HG03558 (cell line): ENCODE results near the gene ABCA10.
"Not testable (repeated sequence)": the region's sequence is repeated elsewhere in the genome, so short reads cannot be mapped to it uniquely, and the experiment has no call there.

Experiments
- ATAC-seq: cut with Tn5 transposase; IDR thresholded peaks from one replicate; pipeline ENCODE4 v1.9.1; 2021; ENCODE audit warnings: moderate number of reproducible peaks; ENCODE audit not compliant: unreplicated experiment; ENCODE audit errors: extremely low read depth

ABCA10 gene

DNA sequence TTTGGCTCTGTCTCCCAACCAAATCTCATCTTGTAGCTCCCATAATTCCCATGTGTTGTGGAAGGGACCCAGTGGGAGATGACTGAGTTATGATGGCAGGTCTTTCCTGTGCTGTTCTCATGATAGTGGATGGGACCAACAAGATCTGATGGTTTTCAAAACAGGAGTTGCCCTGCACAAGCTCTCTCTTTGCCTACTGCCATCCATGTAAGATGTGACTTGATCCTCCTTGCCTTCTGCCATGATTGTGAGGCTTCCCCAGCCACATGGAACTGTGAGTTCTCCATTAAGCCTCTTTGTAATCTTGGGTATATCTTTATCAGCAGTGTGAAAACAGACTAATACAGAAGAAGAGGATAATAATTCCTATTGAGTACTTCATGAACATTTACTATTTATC lies 60.0 kb downstream of the ABCA10 start:
- ATAC-seq: not testable (repeated sequence)

DNA sequence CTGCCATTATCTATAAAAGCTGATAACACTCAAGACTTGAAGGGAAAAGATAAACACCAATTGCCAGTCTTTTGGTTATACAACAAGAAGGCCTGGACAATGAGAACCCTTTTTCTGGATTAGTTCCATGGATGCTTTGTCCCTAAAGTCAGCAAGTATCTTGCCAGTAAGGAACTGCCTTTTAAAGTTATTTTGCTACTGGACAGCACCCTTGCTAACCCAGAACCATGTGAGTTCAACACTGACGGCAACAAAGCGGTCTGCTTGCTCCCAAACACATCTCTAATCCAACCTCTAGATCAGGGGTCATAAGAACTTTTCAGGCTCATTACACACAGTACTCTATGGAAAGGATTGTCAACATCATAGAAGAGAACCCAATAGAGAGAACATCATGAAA lies 61.7 kb downstream of the ABCA10 start:
- no peak for ATAC-seq

DNA sequence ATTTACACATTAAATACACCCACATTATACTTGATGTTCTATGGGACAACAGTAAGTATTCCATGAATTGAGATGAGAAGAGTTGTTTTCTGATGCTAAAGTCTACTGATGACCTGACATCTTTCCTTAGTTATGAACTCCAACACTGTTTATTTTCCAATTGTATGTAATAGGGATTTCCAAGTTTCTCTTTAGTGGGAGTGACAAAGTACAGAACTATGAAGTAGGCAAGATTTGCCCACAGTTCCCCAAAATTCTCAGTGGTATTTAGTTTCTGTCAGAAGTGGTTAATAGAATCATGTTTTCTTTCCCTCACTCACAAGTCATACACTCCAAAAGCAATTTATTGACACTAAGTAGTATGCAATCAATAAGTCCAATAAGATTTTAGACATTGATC lies 64.4 kb downstream of the ABCA10 start:
- ATAC-seq: no peak

DNA sequence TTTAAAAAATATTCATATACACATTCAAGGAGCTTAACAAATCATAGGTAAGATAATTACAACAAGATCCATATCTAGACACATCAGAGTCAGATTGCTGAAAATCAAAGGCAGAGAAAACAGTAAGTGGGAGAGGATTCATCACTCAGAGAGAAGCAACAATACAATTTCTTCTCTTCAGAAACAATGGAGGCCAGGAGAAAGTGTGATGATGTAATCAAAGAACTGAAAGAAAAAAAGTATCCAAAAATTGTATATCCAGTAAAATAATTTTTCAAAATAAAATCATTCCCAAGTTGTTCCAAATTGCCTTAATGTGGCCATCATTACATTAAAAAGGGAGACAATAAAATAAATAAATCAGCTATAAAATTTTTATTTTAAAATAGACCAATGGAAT lies 69.2 kb downstream of the ABCA10 start:
- no peak for ATAC-seq

DNA sequence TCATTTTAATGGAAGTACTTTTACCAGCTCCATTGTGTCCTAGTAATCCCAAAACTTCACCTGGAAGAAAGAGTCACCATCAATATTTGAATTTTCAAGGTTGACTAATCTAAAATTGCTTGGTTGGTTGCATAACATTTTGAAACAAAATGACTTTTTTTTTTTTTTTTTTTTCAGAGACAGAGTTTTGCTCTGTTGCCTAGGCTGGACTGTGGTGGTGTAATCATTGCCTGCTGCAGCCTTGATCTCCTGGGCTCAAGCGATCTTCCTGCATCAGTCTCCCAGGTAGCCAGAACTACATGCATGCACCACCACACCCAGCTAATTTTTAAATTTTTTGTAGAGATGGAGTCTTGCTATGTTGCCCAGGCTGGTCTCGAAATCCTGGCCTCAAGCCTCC lies 74.4 kb downstream of the ABCA10 start:
- ATAC-seq: no peak

DNA sequence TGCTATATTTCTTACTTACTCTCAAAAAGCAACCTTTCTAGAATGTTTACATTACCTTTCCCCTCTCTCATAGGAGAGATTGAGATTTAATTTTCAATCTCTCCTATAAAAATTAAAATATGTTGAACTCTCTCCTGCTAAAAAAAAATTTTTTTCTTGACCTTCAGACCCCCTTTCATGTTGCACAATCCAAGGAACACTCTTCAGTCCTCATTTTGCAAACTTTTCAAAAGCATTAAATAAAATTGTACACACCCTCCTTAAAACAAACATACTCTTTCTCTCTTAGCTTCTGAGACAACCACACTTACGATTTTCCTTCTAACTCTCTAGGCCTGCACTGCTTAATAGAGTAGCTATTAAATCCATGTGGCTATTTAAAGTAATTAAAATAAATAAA lies 78.3 kb downstream of the ABCA10 start:
- no peak for ATAC-seq

DNA sequence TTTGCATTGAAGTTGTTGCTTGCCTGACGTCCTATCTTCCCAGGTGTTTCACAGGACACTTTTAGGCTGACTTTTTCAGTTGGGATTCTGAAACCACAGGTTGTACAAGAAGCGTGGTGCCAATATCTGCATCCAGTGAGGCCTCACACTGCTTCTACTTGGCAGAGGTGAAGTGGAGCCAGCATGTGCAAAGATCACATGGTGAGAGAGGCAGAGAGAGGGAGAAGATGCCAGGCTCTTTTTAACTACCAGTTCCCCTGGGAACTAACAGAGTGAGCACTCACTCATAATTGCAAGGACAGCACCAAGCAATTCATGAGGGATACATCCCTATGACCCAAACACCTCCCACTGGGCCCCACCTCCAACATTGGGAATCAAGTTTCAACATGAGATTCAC lies 81.2 kb downstream of the ABCA10 start:
- ATAC-seq: no peak

DNA sequence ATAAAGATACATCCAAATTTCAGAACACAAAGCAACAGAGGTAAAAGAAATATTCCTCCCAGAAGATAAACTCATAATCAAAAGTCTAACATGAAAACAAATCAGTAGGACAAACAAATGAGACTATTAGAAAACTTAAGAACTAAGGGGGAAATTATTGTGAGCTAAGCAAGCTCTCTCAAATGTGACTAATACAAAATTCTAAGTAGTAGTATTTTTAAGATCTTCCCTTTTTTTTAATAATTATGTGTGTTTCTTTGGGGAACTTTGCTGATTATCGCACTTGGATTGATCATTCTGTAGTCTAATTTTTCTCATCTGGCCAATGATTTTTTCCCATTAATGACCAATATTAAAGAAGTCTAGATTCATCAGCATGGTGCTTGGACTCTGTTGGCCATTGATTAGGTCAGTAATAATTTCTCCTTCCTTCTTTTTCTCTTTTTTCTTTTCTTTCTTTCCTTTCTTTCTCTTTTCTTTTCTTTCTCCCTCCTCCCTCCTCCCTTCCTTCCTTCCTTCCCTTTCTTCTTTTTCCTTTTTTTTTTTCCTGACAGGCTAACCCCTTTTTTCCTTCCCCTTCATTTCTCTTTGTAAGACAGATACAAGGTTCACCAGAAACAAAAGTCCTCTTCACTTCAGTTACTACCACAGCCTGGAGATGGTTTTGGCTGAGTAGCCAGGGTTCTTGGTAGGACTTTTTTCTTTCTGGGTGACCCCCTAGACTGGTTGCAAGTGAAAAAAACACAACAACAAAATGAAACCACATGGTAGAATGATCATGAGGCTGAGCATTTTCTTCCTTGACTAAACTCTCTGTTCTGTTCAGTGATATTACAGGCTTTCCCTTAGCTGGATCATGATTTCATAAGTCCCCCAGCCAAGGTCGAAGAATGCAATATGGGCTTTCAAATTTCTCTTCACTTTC lies 84.0 kb downstream of the ABCA10 start:
- ATAC-seq: no peak

DNA sequence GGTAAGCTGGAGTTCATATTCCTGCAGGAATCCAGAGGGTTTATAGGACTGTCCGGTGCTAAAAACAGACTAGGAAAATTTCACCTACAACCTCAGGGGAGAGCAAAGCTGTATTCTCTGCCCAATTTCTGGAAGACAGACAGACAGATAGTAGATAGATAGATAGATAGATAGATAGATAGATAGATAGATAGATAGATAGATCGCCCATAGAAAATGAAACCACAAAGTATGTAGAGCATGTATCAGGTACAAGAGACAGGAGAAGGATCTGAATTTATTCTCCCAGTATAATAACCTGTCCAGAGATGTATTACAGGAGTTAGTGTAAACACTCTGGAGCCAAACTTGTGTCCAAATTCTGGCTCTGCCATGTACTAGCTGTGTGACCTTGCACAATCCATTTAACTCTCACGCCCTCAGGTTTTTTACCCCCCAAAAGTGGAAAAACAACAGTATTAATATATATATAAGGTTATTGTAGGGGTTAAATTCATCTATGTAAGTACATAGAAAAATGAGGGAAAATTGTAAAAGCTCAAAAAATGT lies 84.9 kb downstream of the ABCA10 start:
- ATAC-seq: no peak

DNA sequence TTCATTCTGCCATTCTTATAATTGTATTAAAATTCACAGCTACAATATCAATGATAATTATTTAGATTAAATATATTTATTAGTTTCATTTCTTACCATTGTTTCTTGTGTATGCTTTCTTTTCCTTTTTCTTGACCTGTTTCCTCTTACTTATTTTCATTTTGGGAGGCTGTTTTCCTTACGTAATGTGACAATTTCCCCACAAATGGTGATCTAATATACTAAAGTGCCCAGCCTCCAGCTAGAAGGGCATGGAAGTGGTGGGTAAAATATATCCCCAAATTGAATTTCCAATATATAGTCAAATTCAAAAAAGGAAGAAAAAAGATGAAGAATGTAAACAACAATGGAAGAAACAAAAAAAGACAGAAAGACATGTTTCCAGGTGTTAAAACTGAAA lies 85.5 kb downstream of the ABCA10 start:
- no peak for ATAC-seq

DNA sequence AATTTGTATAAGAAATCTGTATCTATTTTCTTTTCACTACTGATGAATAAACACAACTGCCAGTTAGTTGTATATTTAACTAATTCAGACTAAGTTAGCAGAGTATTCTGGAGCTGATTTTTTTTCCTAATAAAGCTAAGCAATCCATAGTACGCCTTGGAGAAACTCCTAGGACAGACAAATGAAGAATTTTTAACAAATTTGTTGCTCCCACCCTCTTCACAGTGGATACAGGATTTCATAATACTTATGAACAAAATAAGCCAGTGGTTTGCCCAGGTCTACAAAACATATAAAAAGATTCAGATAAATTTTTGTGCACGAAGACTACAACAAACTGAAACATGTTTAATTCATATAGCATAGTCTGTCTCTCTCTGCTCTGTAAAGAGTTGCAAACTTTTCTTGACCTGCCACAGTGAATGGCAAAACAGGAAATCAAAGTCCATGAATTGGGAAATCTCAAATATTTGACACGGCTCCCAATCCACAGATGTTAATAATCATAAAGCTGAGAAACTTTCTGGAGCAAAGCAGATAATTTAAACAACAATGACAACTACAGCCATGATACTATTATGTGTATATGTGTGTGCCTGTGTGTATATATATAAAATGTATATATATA lies 86.3 kb downstream of the ABCA10 start:
- no peak for ATAC-seq

DNA sequence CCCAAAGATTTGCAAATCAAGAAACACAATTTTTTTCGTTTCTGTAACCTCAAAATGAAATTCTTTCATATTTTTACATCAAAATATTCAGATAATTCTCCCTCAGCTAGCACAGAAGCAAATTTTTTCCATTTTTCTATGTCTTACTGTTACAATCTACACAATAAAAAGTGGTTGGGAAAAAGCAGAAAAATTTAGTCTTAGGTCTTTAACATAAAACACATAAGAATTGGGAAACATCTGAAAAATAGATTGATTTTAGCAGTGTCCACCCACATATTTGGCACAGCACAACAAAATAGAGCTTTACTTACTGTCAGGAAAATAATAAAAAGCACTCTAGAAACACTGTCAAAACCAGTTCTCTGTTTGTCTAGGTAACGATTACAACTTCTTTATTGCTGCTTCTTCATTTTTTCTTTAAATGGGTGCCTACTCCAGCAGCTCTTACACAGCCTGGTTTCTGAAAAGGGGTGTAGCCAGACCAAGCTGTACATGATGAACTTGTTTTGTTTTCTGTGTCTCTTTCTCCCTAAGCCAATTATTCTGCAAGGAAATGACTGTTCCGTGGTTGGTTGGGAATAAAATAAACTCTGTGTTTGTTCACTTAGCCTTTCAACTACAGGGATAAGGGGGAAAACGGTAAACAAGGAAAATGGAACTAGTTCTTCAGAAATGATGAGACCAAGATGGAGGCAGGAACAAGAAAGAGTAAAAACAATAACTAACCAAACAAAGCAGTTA lies 87.0 kb downstream of the ABCA10 start, which contains the start of gene ABCA6:
Gene ABCA6 (minus strand): TSS at position 465 of the 744 bp plus-strand sequence. CDS start 1,192 bp downstream, outside the sequence.
- ATAC-seq: no peak

DNA sequence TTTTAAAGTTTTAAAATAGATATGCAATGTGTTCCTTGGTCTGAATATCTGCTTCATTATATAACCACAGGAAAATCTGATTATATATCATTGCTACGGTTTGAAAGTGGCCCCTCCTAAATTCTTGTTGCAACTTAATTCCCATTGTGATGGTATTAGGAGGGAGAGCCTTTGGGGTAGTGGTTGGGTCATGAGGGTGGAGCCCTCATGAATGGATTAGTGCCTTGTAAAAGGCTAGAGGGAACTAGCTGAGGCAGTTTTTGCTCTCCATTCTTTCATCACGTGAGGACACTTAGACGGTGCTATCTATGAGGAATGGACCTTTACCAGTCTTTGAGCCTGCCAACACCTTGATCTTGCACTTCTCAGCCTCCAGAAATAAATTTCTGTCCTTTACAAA lies 94.5 kb downstream of the ABCA10 start:
- no peak for ATAC-seq

DNA sequence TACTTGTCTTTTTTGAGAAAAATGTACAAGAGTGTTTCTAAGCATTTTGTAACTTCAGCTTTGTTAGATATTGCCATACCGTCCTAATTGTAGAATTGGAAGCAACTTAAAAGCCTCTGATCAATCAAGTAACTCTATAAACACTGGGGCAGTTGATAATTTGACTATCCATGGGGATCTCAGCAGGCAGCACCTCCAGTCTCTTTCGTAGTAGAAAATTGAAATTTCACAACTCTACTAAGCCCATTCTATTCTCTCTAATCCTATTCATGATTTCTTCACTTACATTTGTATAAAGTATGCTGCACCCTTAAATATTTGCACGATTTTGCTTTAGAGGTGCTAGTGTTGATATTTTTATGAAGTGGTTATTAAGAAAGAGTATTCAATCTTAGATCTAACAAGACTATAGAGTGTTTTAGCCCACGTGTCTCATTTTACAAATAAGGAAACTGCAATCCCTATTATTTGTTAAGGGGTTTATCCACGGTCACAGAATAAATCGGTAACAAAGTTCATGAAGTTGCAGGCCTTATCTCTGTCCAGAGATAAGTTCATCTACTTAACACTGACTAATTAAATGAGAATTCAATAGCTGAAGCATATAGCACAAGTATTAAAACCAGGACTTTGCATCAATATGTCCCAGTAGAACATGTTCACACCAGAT lies 97.9 kb downstream of the ABCA10 start:
- ATAC-seq: no peak

DNA sequence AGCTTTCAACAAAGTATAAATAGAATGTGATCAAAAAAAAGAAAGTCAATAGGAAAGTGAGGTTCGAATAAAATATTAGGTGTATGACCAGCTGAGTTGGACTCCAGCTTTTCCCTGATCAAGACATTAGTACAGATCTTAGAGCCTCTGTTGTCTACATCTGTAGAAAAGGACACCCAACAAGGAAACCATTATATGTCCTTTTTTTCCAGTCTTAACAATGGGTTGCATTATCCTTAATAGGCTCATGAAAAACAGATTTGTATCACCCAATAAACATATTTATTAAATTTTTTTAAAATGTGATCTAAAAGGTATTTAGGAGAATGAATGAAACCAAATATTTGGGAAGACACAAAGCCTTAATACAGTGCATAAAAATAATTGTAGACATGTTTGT lies 105.0 kb downstream of the ABCA10 start:
- no peak for ATAC-seq

DNA sequence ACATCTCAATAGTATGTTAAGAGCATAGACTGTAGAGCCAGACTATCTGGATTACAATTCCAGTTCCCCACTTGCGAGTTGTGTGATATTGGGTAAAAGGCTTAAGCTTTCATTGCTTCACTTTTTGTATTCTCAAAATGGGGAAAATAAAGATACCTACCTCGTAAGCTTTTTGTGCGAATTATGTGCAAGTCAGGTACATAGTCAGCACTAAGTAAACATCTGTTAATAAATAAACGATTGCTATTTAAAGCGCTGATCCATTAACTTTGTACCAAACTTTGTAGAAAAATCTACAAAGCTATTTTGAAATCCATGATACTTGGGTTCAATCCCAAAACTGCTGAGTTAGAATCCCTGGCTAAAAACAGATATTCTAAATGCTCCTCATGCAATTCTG lies 106.6 kb downstream of the ABCA10 start:
- ATAC-seq: no peak

DNA sequence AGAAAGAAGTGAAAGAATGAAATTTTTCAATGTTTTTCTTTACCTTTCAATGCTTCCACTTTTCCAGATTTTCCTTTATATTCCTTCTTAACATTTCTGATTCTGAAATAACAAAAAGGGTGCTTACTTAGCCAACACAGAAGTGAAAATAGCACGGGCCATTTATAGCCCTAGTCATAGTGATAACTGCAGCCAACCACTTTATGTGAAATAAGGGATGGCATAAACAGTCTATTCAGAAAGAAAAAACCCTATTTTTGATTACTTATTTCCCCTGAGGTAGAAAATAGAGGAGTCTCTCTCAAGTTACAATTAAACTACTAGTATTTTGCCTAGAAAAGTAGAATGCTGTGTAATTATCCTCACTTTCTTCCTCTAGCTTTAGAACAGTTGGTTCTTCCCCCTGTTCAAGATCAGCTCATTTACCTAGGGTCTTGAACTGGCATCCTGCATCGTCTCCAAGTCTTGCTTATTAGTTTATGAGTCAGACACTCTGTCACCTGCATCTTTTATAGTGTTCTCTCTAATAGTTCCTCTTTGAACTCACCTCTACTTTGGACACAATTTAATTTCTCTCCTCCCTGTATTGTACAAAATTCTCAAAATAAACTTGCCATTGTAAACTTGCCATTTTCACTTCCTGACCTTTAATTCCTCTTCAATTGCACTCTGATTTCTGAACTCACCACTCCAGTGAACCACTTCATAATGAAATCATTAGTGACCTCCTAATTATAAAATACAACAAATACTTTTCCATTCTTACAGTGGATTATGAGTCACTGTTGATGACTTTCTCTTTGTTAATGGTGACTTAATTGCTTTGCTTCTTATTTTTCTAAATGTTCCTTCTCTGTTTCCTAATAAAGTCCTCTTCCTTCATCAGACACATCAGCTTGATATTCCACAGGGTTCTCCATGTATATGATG lies 110.5 kb downstream of the ABCA10 start:
- peak; percentile 23 for ATAC-seq

DNA sequence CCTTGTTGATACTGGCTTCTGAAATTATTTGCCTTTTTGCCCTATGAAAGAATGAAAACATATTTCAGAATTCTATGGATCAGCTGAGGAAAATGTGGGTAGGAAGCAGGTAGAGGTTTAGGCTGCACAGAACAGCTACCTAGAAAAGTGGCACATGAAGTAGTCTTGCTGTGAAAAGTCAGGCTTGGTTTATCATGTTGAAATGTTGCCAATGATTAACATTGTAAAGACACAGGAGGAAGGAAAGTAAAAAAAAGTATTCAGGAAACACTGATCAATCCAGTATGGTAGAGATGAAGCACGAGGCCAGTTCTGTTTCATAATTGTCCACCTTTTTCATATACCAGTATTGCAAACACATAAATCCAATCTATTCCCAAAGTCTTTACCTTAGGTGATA lies 116.8 kb downstream of the ABCA10 start:
- ATAC-seq: no peak
